GM19035 (cell line): Measurements from ENCODE around the gene MYO5A.
"Not testable (repeated sequence)": the region's sequence is repeated elsewhere in the genome, so short reads cannot be mapped to it uniquely, and the experiment has no call there.

Experiments used
- ATAC-seq: cut with Tn5 transposase; IDR thresholded peaks from one replicate; pipeline ENCODE4 v1.9.1; 2021; ENCODE audit not compliant: unreplicated experiment

The MYO5A gene

DNA sequence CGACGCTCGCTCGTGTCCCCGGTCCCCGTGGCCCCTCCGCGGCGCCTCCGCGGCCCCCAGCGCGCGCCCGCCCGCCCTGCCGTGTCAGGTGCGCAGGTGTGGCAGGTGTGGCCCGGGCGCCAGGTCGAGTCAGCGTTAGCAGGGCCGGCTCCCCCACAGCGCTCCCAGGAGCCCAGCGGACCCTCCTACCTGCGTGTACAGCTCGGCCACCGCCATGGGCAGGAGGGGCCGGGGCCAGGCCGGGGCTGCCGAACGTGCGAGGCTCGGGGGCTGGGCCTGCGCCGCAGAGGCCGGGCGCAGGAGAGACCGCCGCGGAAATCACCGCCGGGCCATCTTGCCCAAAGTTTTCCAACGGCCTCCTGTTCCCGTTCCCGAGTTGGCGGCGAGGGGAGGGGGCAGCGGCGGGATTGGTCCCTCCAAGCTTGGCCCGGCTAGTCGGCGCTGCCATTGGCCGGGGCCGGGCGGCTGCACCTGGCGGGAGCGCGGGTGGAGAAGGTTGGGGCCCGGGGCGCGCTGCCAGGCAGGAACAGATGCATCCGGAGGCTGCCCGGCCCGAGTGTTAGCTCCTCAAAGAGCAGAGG, 233.2 kb downstream of the MYO5A start, which contains the start of gene MYO5C:
TSS of gene MYO5C (minus strand) at position 384 of the 581 bp plus-strand sequence. CDS start at position 216, 168 bp downstream.
- no peak for ATAC-seq

DNA sequence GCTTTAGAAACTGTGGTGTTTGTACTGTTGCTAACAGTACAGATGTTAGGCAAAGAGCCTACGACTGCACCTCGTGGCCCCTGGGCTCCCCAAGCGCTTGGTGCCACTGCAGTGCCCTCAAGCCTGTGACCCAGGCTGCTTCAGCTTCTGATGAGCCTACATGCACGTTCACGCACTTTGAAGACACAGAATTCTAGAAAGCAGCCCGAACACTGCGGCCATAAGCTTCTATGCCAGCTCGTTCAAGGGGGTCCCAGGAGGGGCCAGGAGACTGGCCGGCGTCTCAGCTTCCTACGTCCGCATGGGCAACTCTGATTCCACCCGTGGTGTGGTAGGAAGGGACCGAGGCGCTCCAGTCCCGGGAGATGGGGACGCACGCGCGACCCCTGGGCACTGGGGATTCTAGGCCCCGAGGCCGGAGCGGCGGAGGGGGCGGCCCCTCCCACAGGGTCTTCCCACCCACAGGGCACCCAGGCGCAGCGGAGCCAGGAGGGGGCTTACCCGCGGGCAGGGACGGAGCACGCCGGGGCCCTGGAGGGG, 233.7 kb downstream of the MYO5A start:
- no peak for ATAC-seq

- ATAC-seq, result no peak
Measured at GRCh38 chr15:52292780-52293392, 235.8 kb downstream of the MYO5A start.

DNA sequence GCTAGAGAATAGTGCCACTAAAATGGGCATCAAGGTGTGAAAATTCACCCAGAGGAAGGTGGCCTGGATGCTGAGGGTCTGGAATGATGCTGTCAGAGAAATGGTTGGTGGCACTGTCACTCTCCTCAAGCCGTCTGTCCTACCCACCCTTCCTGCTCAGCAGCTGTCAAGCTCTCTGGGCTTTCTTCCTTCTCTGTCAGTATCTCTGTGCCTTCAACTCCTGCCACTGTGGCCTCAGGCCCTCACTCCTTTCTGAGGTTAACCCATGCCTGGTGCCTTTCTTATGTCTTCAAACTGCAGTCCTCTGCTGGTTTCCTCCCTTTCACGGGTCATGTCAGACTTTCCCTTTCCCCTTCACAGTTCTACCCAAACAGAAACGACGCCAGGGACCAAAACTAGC, 237.5 kb downstream of the MYO5A start:
- ATAC-seq, result no peak

DNA sequence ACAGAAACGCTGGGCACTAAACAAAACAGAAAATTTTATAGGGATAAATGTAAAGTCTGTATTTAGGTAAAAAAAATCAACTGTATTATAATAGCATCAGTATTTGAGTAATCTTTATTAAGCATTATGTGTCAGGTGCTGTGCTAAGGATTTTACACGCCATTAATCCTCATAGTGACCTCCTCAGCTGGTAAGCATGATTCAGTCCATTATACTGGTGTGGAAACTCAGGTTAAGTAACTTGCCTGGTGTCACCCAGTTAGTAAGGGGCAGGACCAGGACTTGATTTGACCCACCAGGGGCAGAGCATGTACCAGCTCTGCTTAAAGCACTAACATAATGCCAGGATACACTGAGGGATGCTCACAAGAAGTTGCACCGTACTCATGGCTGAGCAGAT, 237.9 kb downstream of the MYO5A start:
- no peak for ATAC-seq

DNA sequence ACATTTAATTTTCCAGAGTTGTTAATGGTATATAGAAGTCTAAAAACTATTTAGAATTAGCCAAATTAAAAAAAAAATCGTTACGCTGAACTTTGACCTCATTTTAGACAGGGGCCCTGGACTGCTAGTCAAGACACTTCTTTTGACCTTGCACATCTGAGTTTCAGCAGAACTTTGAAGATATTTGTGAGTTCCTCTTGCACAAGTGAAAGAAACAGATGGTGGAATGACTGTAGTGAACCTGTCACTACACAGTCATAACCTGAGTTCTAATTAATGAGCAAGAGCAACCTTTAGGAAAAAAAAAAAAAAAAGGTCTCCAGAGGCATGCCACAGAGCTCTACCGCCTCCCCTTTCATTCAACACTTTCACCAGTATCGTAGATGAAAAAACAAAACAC, 238.4 kb downstream of the MYO5A start:
- ATAC-seq, result no peak

GRCh38 chr15:52289629-52290081, 239.0 kb downstream of the MYO5A start:
- no peak for ATAC-seq

GRCh38 chr15:52288986-52289385, 239.7 kb downstream of the MYO5A start:
- no peak for ATAC-seq

DNA sequence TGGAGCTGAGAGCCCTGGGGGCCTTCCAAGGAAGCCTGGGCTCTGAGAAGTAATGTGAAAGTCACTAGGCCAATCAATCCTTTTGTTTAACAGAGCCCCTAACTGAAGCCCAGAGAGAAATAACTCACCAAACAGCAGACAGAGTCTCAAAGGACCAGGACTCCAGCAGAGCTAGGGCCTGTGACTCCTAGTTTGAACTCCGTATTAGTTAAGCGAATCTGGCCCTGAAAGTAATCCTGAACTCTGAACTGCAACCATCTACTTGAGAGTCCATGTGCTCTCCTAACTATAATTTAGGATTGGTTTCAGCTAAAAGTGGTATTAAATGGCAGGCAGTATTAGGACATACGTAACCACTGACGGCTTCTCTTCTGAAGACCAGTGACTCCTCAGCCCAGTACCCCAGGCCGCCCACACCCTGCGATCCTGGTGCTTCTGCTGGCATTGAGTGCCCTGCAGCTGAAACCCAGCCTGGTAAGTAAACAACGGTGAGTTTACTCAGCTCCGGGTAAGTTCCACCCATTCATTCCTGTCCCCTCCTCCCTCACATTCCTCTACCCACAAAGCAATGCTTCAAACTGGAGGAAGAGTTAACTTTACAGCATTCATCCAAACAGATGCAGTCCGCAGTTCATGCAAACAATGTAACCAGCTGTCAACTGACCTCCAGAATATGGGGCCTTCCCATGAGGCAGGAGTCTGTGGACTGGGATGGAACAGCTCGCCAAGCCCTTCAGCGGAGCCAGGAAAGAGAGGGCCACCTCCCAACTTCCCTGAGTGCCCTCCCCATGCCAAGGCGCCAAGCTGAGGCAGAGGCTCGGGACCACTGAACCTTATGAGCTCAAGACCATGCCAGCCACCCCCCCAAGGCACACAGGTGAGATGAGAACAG, 240.4 kb downstream of the MYO5A start:
- no peak for ATAC-seq

GRCh38 chr15:52287114-52287513, 241.6 kb downstream of the MYO5A start:
- no peak for ATAC-seq

DNA sequence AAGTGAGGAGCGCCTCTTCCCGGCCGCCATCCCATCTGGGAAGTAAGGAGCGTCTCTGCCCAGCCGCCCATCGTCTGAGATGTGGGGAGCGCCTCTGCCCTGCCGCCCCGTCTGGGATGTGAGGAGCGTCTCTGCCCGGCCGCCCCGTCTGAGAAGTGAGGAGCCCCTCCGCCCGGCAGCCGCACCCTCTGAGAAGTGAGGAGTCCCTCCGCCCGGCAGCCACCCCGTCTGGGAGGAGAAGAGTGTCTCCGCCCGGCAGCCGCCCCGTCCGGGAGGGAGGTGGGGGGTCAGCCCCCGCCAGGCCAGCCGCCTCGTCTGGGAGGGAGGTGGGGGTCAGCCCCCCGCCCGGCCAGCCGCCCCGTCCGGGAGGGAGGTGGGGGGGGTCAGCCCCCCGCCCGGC, 242.7 kb downstream of the MYO5A start:
- ATAC-seq, result not testable (repeated sequence)

DNA sequence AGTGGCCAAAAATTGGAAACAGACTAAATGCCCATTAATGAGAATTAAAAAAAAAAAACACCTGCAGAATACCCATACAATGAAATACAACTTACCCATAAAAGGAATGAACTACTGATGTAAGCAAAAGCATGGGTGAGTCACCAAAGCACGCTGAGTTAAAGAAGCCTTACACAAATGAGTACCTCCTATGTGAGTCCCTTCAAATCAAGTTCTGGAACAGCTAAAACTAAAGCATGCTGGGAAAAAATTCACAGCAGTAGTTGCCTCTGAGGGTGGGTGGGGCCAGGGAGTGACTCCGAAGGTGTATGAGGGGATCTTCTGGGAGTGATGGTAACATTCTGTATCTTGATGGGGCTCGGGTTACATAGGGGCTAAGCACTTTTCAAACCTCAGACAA, 244.5 kb downstream of the MYO5A start:
- no peak for ATAC-seq

GRCh38 chr15:52283281-52283680, 245.4 kb downstream of the MYO5A start:
- ATAC-seq, result no peak

GRCh38 chr15:52282418-52282817, 246.3 kb downstream of the MYO5A start:
- ATAC-seq, result no peak

DNA sequence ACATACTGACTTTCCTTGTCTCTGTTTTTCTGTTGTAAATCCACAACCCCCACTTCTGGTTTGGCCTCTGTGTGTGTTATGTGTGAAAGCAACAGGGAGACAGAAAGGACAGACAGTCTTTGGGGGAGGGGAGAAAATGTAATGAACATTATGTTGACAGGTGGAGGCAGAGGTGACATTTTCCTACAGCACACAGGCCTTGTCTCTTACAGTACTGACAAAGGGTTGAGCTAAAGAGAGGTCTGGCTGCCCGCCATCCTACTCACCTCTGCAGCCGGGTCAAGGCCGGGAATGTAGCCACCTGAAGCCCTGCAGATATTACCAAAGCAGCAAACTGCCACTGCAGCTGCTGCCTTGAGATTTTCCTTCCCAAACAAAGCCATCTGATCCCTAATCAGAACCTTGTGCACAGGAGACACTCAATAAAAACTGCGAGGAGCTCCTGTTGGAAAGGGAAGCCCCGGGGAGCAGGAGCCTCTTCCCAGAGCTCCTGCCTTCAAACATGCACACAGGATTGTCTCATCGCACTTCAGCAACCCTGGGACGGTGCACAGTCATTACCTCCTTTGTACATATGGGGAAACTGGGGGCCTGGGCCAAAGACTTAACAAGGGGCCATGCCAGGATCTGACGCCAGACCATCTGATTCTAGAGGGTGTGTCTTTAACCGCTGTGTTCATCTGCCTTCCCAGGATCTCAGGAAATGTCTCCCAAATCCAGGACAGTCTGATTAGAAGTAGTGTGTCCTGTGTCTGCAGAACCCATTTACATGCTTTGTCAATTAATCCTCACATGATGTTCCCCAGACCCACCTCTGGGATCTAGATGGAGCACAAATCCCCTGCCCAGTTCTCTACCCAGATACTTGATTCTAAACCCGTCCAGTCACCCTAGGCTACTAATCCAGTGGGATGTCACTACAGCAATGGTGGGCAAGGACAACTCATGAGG, 247.3 kb downstream of the MYO5A start:
- no peak for ATAC-seq

DNA sequence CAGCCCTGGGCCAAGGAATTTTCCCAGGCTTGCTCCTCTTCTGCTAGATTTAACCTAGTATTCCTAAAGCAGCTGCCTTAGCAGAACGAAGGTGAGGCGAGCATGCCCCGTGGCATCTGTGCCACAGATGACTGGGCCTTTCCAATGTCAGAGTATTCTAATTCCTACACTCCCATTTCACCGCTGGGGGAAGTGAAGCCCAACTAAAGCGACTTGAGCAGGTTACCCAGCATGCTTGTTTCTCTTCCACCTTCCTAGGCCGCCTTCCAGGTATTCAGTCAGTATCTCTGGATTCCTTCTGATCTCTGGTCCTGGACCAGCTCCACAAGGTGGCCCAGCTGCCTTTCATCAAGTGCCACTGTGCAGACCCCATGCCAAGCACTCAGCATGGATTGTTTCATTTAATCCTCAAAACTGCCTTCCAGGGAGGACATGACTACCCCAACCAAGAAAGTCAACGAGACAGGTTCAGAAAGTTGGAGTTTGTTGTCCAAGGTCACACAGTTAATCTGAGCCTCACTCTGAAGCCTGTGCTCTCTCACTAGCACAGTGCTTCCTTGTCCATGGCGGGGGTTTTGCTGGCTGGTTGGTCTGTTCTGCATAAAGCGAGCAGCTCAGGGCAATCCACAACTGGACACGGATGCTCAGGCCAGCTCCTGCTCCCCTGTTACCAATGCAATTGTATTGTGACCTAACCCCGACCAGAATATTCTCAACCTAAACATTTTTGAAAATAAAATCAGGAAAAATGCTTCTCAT, 248.2 kb downstream of the MYO5A start:
- ATAC-seq, result no peak

DNA sequence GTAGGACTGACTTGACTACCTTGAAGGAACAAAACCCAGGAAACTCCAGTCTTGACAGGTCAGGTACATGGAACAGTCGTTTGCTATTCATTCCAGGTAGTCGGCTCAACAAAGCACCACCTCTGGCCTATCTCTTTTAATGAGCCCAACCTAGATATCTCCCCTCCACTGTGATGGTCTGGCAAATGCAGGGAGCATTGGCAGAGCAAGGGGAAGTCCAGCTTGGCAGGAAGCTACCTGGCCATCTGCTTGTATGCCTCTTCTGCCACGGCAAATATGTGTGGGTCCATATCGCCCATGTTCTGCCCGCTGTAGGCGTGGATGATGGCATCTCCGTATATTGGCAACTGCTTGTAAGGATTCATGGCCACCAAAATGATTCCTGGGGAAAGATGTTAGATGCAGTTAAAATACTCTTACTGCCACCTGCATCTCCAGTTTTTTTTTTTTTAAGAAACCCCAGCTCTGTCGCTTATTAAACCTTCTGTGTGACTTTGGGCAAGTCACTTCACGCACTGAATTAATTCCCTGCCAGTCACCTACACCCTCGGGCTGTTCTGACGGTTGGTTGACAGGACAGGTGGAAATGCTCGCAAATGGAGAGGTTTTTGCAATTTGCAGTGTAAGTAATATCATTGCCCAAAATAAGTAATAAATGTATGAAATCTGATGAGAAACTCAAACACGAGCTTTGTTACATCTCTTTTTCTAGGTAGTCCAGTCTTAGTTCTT, 249.9 kb downstream of the MYO5A start:
- ATAC-seq, result no peak

DNA sequence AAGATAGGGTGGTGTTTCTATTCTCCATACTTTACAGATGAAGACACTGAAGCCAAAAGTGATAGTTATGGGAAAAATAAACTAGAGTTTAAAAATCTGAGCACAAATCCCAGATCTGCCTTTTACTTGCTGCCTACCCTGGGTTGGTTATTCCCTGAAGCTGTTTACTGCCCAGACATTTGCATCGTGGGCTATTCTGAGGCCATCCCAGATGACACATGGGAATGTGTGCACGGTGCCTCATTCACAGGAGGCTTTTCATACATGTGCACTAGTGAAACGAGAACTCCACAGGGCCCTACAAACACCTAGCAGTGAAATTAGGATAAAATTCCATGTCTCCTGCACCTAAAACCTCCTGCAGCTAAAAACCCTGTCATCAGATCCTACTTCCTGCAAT, 250.5 kb downstream of the MYO5A start:
- no peak for ATAC-seq

GRCh38 chr15:52277575-52277974, 251.1 kb downstream of the MYO5A start:
- no peak for ATAC-seq
